NCI-H1105 (cell line): ENCODE results near the gene RFC1.
"Not testable (repeated sequence)": the region's sequence is repeated elsewhere in the genome, so short reads cannot be mapped to it uniquely, and the experiment has no call there.

Experiments used
- DNase-seq: peaks from one replicate; lab custom pipeline; 2025; lab: John Stamatoyannopoulos, UW

The RFC1 gene

GRCh38 chr4:39365830-39366771 is at the start of gene RFC1:
TSS of gene RFC1 (minus strand) at chr4:39366362. CDS start at chr4:39366241, 121 bp downstream.
- peak; percentile 75 for DNase-seq

GRCh38 chr4:39415678-39416283 is 49.6 kb upstream of the RFC1 start:
- no peak for DNase-seq

- DNase-seq: not testable (repeated sequence)
Measured at GRCh38 chr4:39411561-39411960, 45.4 kb upstream of the RFC1 start.

GRCh38 chr4:39410415-39410814 is 44.3 kb upstream of the RFC1 start:
- DNase-seq: no peak

GRCh38 chr4:39407584-39407885 is 41.4 kb upstream of the RFC1 start:
- DNase-seq: no peak

- no peak for DNase-seq
Measured at GRCh38 chr4:39406763-39407583, 40.8 kb upstream of the RFC1 start, which contains the start of gene KLB. TSS of gene KLB (plus strand) at chr4:39406930. CDS start at chr4:39406950, 20 bp downstream.

GRCh38 chr4:39401640-39402039 is 35.5 kb upstream of the RFC1 start:
- DNase-seq: not testable (repeated sequence)

- no peak for DNase-seq
Measured at GRCh38 chr4:39394706-39395105, 28.5 kb upstream of the RFC1 start.

GRCh38 chr4:39390603-39391002 is 24.4 kb upstream of the RFC1 start:
- DNase-seq: no peak

- no peak for DNase-seq
Measured at GRCh38 chr4:39384563-39384962, 18.4 kb upstream of the RFC1 start.

- no peak for DNase-seq
Measured at GRCh38 chr4:39383690-39384089, 17.5 kb upstream of the RFC1 start.

GRCh38 chr4:39375478-39375877 is 9.3 kb upstream of the RFC1 start:
- DNase-seq: no peak

GRCh38 chr4:39371209-39371608 is 5.0 kb upstream of the RFC1 start:
- DNase-seq: not testable (repeated sequence)

GRCh38 chr4:39369301-39369700 is 3.1 kb upstream of the RFC1 start:
- DNase-seq: no peak

- DNase-seq: no peak
Measured at GRCh38 chr4:39367166-39367565, 1.0 kb upstream of the RFC1 start.

- no peak for DNase-seq
Measured at GRCh38 chr4:39365360-39365759, 802 bp downstream of the RFC1 start.

- no peak for DNase-seq
Measured at GRCh38 chr4:39363773-39364393, 2.3 kb downstream of the RFC1 start.

- DNase-seq: no peak
Measured at GRCh38 chr4:39362827-39363226, 3.3 kb downstream of the RFC1 start.

GRCh38 chr4:39360611-39361010 is 5.6 kb downstream of the RFC1 start:
- not testable (repeated sequence) for DNase-seq

GRCh38 chr4:39357002-39357401 is 9.2 kb downstream of the RFC1 start:
- DNase-seq: no peak

- DNase-seq: no peak
Measured at GRCh38 chr4:39354254-39354552, 12.0 kb downstream of the RFC1 start.
